HUES6 (cell line): ENCODE results near the gene FAM149A.

Experiments
- H3K27ac ChIP-seq: 2 replicates; pipeline ENCODE4 v1.7.0; 2013; ENCODE audit warnings: low read depth, mild to moderate bottlenecking, low read length, inconsistent platforms
- H3K27me3 ChIP-seq: 2 replicates; pipeline ENCODE4 v1.6.1; 2013; ENCODE audit warnings: low read length; ENCODE audit not compliant: control insufficient read depth, insufficient read depth
- H3K36me3 ChIP-seq: 2 replicates; pipeline ENCODE4 v1.6.1; 2013; ENCODE audit warnings: low read length; ENCODE audit not compliant: control insufficient read depth, insufficient read depth
- H3K4me1 ChIP-seq: 2 replicates; pipeline ENCODE4 v1.6.1; 2013; ENCODE audit warnings: low read length; ENCODE audit not compliant: control insufficient read depth, insufficient read depth
- H3K4me3 ChIP-seq: 2 replicates; pipeline ENCODE4 v1.5.1; 2013; ENCODE audit warnings: low read depth, low read length
- H3K9ac ChIP-seq: one replicate; pipeline ENCODE4 v1.6.1; 2013; ENCODE audit warnings: mild to moderate bottlenecking, low read length
- H3K9me3 ChIP-seq: 2 replicates; pipeline ENCODE4 v1.6.1; 2013; ENCODE audit warnings: low read depth, low read length; ENCODE audit not compliant: control insufficient read depth, insufficient read depth

The FAM149A gene

DNA sequence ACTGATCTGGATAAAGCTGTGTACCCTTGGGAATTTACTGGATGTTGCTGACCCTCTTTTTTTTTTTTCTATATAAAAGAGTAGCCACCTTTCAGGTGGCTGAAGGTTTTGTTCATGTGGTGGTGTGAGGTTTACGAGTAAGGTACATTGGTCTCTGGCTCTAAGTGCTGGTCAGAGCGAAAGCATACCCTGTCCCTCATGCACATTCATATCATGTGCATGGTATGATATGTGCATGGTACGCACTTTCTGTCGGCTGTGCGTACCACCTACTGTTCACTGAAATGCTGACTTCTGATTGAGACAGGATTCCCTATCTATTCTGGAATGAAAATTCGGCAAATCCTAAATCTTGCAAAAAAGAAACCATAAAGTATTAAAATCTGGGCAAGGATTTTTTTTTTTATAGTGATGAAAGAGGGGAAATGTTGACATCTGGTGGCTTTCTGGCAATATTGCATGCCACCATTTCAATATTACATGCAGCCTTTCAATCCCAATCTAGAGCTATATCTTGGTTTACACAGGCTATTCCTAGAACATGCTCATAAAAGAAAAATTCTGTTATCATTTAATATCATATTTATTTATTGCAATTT lies 32.8 kb downstream of the FAM149A start:
- Histone ChIP-seq H3K9me3 (no peaks in the 10 kb centered on the region), H3K27ac (no peak overlapping the region), H3K4me3 (no peak overlapping the region), H3K27me3 (no peaks in the 10 kb centered on the region; the same call in 1 of the 2 replicates), H3K4me1 (peaks cover 8% of the 10 kb centered on the region), H3K9ac (no peak overlapping the region), H3K36me3 (no peaks in the 10 kb centered on the region)

- Histone ChIP-seq H3K36me3 (no peaks in the 10 kb centered on the region), H3K4me1 (peaks cover 9% of the 10 kb centered on the region), H3K9ac (peak overlapping the region; percentile 61), H3K4me3 (peak overlapping the region; percentile 77), H3K9me3 (no peaks in the 10 kb centered on the region), H3K27me3 (peaks cover 35% of the 10 kb centered on the region), H3K27ac (no peak overlapping the region)
Measured at GRCh38 chr4:186144198-186144945, 39.9 kb downstream of the FAM149A start.

- H3K4me3 ChIP-seq = peak overlapping the region; percentile 77
- peak overlapping the region; percentile 59 for H3K9ac ChIP-seq
Measured at GRCh38 chr4:186144946-186145569, 40.6 kb downstream of the FAM149A start.

DNA sequence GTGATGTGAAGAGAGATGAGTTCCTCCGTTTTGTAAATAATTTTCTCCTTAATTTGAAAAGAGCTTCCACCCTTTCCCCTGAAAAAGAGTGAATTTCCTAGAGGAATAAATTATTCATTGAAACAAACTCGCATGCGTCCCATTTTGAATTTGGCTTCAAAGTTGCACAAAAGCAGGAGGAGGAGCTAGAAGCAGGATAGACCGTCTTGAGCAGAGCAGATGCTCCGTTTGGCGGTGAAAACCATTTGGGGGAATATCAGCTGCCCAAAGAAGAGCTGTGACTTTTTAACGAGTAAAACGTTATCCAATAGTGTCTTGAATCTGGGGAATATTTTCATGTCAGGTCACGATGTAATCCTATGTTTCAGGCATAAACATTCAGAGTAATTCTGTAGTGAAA lies 42.0 kb downstream of the FAM149A start:
- H3K4me1 ChIP-seq = peaks cover 12% of the 10 kb centered on the region
- no peak overlapping the region for H3K4me3 ChIP-seq
- H3K27ac ChIP-seq = no peak overlapping the region
- no peaks in the 10 kb centered on the region for H3K36me3 ChIP-seq
- no peak overlapping the region for H3K9ac ChIP-seq
- no peaks in the 10 kb centered on the region for H3K9me3 ChIP-seq
- peaks cover 35% of the 10 kb centered on the region for H3K27me3 ChIP-seq

More at GRCh38 chr4:186144946-186145569, 40.6 kb downstream of the FAM149A start:
- Histone ChIP-seq H3K9me3 (no peaks in the 10 kb centered on the region), H3K27me3 (peaks cover 35% of the 10 kb centered on the region), H3K4me1 (peaks cover 12% of the 10 kb centered on the region), H3K36me3 (no peaks in the 10 kb centered on the region), H3K27ac (no peak overlapping the region)

- Histone ChIP-seq H3K4me3 (no peak overlapping the region), H3K4me1 (peaks cover 12% of the 10 kb centered on the region), H3K27ac (no peak overlapping the region), H3K36me3 (no peaks in the 10 kb centered on the region), H3K9ac (no peak overlapping the region), H3K27me3 (peaks cover 32% of the 10 kb centered on the region), H3K9me3 (no peaks in the 10 kb centered on the region)
Measured at GRCh38 chr4:186148336-186148975, 44.0 kb downstream of the FAM149A start.

- Histone ChIP-seq H3K36me3 (no peaks in the 10 kb centered on the region), H3K4me3 (peak overlapping the region; percentile 20; the same call in 1 of the 2 replicates), H3K27ac (no peak overlapping the region), H3K4me1 (peaks cover 7% of the 10 kb centered on the region; the same call in 1 of the 2 replicates), H3K9ac (no peak overlapping the region), H3K9me3 (no peaks in the 10 kb centered on the region), H3K27me3 (peaks cover 24% of the 10 kb centered on the region)
Measured at GRCh38 chr4:186149872-186150271, 45.4 kb downstream of the FAM149A start.

DNA sequence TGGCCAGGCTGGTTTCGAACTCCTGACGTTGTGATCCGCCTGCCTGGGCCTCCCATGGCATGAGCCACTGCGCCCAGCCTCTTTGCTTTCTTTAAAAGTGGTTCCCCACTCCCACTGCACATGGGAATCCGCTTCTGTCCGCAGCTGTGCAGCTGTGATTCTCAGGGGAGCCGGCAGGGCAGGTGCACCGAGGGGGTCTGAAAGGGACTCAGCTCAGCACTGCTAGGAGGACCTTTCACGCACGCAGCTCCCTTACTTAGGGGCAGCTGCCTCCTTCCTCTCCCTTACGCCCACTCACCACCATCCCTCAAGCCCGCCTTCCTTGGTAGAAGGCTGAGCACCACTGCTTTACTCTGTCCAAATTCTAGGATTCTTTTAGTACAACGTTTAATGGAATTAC lies 46.4 kb downstream of the FAM149A start:
- Histone ChIP-seq H3K36me3 (no peaks in the 10 kb centered on the region), H3K9me3 (no peaks in the 10 kb centered on the region), H3K4me3 (no peak overlapping the region), H3K4me1 (0 out of 2 replicates have a peak, but pooled peaks cover 4% of the 10 kb centered on the region), H3K27me3 (peaks cover 13% of the 10 kb centered on the region), H3K9ac (no peak overlapping the region), H3K27ac (no peak overlapping the region)

DNA sequence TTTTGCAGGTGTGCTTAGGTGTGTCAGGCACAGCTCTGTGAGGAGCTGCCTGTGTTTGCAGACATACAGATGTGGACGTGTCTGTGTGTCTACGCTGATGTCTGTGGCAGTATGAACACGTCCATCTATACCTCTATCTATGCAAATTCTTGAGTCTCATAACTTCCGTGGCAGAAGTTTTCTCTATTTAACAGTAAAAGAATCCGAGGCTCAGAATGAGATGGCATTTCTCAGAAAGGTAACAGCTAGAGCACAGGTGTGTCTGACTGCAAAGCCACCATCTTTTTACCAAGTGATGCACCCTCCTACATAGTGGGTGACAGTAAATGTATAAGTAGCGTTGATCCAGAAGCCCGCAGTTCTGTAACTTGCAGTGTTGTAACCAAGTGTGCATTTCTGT lies 47.0 kb downstream of the FAM149A start:
- Histone ChIP-seq H3K9ac (no peak overlapping the region), H3K4me1 (0 out of 2 replicates have a peak, but pooled peaks cover 4% of the 10 kb centered on the region), H3K9me3 (no peaks in the 10 kb centered on the region), H3K36me3 (0 out of 2 replicates have a peak, but pooled peaks cover 2% of the 10 kb centered on the region), H3K27ac (no peak overlapping the region), H3K27me3 (peaks cover 7% of the 10 kb centered on the region), H3K4me3 (no peak overlapping the region)

GRCh38 chr4:186158021-186158813 lies 53.7 kb downstream of the FAM149A start:
- Histone ChIP-seq H3K4me3 (no peak overlapping the region), H3K27ac (no peak overlapping the region), H3K4me1 (no peaks in the 10 kb centered on the region), H3K27me3 (no peaks in the 10 kb centered on the region), H3K9me3 (no peaks in the 10 kb centered on the region), H3K9ac (no peak overlapping the region), H3K36me3 (peaks cover 5% of the 10 kb centered on the region; the same call in 1 of the 2 replicates)

DNA sequence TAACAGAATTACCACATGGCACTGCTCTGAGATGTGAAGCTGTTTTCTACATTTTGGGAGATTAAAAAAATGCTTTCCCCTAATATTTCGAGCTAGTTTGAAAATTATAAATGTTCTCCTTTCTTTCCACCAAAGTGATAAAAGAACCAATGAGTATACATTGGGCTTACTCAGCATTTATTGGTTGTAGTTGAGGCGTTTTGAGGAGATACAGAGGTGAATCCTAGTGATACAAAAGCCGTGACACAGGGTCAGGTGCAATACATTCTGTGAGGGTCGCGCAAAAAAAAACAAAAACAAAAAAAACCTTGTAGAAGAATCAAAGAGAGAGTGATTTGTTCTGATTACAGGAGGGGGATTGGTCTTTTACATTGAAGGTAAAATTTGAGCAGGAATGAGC lies 54.5 kb downstream of the FAM149A start:
- peaks cover 5% of the 10 kb centered on the region; the same call in 1 of the 2 replicates for H3K36me3 ChIP-seq
- no peaks in the 10 kb centered on the region for H3K9me3 ChIP-seq
- no peaks in the 10 kb centered on the region for H3K4me1 ChIP-seq
- H3K27me3 ChIP-seq = no peaks in the 10 kb centered on the region
- no peak overlapping the region for H3K4me3 ChIP-seq
- H3K9ac ChIP-seq = no peak overlapping the region
- no peak overlapping the region for H3K27ac ChIP-seq
